HUDEP-2 (cell line): ENCODE data around the gene RABGAP1L.
"Not testable (repeated sequence)": the region's sequence is repeated elsewhere in the genome, so short reads cannot be mapped to it uniquely, and the experiment has no call there.

Experiments used
- DNase-seq, 76 experiments: peaks; one replicate each; lab custom pipeline; 2025; ENCODE audit not compliant: unreplicated experiment in 76 of 76; lab: John Stamatoyannopoulos, UW

The RABGAP1L gene

GRCh38 chr1:174642393-174642792 lies 483.1 kb downstream of the RABGAP1L start:
- no peak for DNase-seq

GRCh38 chr1:174643206-174643605 lies 483.9 kb downstream of the RABGAP1L start:
- no peak for DNase-seq

- DNase-seq = not testable (repeated sequence)
These were observed 490.3 kb downstream of the RABGAP1L start for GRCh38 chr1:174649572-174649971.

- no peak for DNase-seq
These were observed 493.4 kb downstream of the RABGAP1L start for GRCh38 chr1:174652569-174653280.

- DNase-seq = no peak
These were observed 495.2 kb downstream of the RABGAP1L start for GRCh38 chr1:174654560-174654959.

GRCh38 chr1:174656409-174657059 lies 497.2 kb downstream of the RABGAP1L start:
- no peak for DNase-seq

GRCh38 chr1:174657411-174657810 lies 498.1 kb downstream of the RABGAP1L start:
- DNase-seq = no peak

GRCh38 chr1:174657893-174658292 lies 498.6 kb downstream of the RABGAP1L start:
- DNase-seq = no peak

GRCh38 chr1:174659823-174660222 lies 500.5 kb downstream of the RABGAP1L start:
- DNase-seq = no peak

- no peak for DNase-seq
These were observed 501.2 kb downstream of the RABGAP1L start for GRCh38 chr1:174660476-174660875.

- DNase-seq = no peak
These were observed 504.0 kb downstream of the RABGAP1L start for GRCh38 chr1:174663358-174663757.

GRCh38 chr1:174666248-174666647 lies 506.9 kb downstream of the RABGAP1L start:
- DNase-seq = no peak

- no peak for DNase-seq
These were observed 512.5 kb downstream of the RABGAP1L start for GRCh38 chr1:174671826-174672225.

- DNase-seq = no peak
These were observed 517.5 kb downstream of the RABGAP1L start for GRCh38 chr1:174676856-174677255.

GRCh38 chr1:174678657-174679056 lies 519.3 kb downstream of the RABGAP1L start:
- DNase-seq = no peak

- no peak for DNase-seq
These were observed 520.8 kb downstream of the RABGAP1L start for GRCh38 chr1:174680101-174680500.

- DNase-seq = no peak
These were observed 523.2 kb downstream of the RABGAP1L start for GRCh38 chr1:174682419-174683008.

- no peak for DNase-seq
These were observed 526.9 kb downstream of the RABGAP1L start for GRCh38 chr1:174686213-174686612.

GRCh38 chr1:174689524-174689923 lies 530.2 kb downstream of the RABGAP1L start:
- DNase-seq = no peak

- DNase-seq = no peak
These were observed 530.9 kb downstream of the RABGAP1L start for GRCh38 chr1:174690266-174690665.

GRCh38 chr1:174692313-174692712 lies 533.0 kb downstream of the RABGAP1L start:
- DNase-seq = no peak

GRCh38 chr1:174693085-174693484 lies 533.8 kb downstream of the RABGAP1L start:
- no peak for DNase-seq
